Mucosa of descending colon (tissue), 3 donors: ENCODE results near the gene RSPH1. TPM values are rescaled to one million over a fixed set of nuclear protein-coding genes. Genes with fewer than 3 reads are reported as not detected.

ENCODE experiments used
- ATAC-seq: fragments of 200-7000 bp; cut with Tn5 transposase; one replicate; pipeline ENCODE4 v1.9.1; 2020; ENCODE audit warnings: mild to moderate bottlenecking, moderate library complexity
- DNase-seq, 3 donors: peaks; one replicate each; pipeline ENCODE4 v3.0.0-alpha.2; 2020
- H3K36me3 ChIP-seq: fragments of 200-600 bp; one replicate; pipeline ENCODE4 v1.8.0; 2021; ENCODE audit warnings: low read depth, mild to moderate bottlenecking
- H3K4me1 ChIP-seq: fragments of 200-600 bp; one replicate; pipeline ENCODE4 v1.8.0; 2021; ENCODE audit warnings: low read depth, mild to moderate bottlenecking
- H3K4me3 ChIP-seq: fragments of 200-600 bp; one replicate; pipeline ENCODE4 v1.8.0; 2021; ENCODE audit warnings: mild to moderate bottlenecking
- H3K9me3 ChIP-seq: fragments of 200-600 bp; one replicate; pipeline ENCODE4 v1.8.0; 2021; ENCODE audit warnings: mild to moderate bottlenecking
- intact Hi-C, 2 donors: fragments of 100-400 bp; cut with DNase I in 1 of 2; cut with micrococcal nuclease in 1 of 2; formaldehyde crosslinking; loops; one replicate each; pipeline versions ENCODE4 v1.11.0 to v1.11.1; 2022; cut with DNase I, micrococcal nuclease
- total RNA-seq, 3 donors: library from RNA; stranded (reverse); fragmentation: NEBNext Ultra II Directional in 2 of 3; extraction: Animal tissue kit (Norgen Biotek cat#: 25700) in 2 of 3; gene quantifications; one replicate each; pipeline versions ENCODE4 v1.2.1 to v1.2.4, GENCODE V29; 2021 to 2023
- TF ChIP-seq, protein P1 (sequence below): fragments of 200-600 bp; IDR thresholded peaks from one replicate; pipeline ENCODE4 v1.8.0; 2022; ENCODE audit warnings: antibody characterized with exemption, mild to moderate bottlenecking
- donor health status: DM: no; HTN: no; CAD: no; lungs with moderate emphysema.
- donor health status: DM: no; HTN: no; CAD: no.
- donor health status: DM: no; HTN: yes; CAD: no.

Gene RSPH1
- total RNA-seq, 3 donors from 2014 or later: 4.0 to 7.6 (median 4.5) TPM

DNA sequence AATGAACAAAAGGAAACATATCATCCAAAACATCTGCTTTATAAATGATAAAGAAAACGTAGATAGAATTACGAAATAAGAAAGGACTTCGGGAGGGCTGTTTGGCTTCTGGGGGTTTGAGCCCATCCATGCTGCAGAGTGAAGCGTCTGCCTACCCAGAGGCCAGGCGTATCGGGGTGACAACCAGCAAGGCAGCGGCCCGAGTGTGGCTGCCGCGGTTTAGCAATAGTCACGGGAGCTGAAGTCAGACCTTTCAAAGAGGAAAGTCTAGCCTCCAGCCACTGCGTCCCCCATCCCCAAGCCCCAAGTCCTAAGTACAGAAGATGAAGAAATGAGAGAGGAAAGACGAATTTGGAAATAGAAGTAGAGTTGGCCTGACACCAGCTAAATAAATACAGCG, 26.2 kb upstream of the RSPH1 start:
- TF ChIP-seq, protein P1, sequence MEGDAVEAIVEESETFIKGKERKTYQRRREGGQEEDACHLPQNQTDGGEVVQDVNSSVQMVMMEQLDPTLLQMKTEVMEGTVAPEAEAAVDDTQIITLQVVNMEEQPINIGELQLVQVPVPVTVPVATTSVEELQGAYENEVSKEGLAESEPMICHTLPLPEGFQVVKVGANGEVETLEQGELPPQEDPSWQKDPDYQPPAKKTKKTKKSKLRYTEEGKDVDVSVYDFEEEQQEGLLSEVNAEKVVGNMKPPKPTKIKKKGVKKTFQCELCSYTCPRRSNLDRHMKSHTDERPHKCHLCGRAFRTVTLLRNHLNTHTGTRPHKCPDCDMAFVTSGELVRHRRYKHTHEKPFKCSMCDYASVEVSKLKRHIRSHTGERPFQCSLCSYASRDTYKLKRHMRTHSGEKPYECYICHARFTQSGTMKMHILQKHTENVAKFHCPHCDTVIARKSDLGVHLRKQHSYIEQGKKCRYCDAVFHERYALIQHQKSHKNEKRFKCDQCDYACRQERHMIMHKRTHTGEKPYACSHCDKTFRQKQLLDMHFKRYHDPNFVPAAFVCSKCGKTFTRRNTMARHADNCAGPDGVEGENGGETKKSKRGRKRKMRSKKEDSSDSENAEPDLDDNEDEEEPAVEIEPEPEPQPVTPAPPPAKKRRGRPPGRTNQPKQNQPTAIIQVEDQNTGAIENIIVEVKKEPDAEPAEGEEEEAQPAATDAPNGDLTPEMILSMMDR: no peak
- intact Hi-C loops: no loop called here
- Histone ChIP-seq H3K9me3 (no peaks in the 10 kb centered on the region), H3K36me3 (no peaks in the 10 kb centered on the region), H3K4me3 (no peak overlapping the region), H3K4me1 (peaks cover 51% of the 10 kb centered on the region)
- DNase-seq: no peak
- ATAC-seq: no peak

DNA sequence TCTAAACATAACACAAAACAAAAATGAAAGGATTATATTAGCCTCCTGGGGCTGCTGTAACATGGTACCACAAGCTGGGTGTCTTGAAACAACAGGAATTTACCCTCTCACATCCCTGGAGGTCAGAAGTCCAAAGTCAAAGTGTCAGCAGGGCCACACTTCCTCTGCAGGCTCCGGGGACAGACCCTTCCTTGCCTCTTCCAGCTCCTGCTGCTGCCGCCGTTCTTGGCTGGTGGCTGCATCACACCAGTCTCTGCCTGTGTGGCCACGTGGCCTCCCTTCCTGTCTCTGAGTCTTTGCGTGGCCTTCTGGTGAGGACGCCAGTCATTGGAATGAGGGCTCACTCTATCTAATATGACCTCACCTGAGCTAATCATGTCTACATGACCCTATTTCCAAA, 25.8 kb upstream of the RSPH1 start:
- peaks cover 49% of the 10 kb centered on the region for H3K4me1 ChIP-seq
- no peak for ATAC-seq
- H3K4me3 ChIP-seq: no peak overlapping the region
- intact Hi-C loops: no loop called here
- DNase-seq: no peak
- H3K36me3 ChIP-seq: no peaks in the 10 kb centered on the region
- TF ChIP-seq, protein P1: no peak
- H3K9me3 ChIP-seq: no peaks in the 10 kb centered on the region

DNA sequence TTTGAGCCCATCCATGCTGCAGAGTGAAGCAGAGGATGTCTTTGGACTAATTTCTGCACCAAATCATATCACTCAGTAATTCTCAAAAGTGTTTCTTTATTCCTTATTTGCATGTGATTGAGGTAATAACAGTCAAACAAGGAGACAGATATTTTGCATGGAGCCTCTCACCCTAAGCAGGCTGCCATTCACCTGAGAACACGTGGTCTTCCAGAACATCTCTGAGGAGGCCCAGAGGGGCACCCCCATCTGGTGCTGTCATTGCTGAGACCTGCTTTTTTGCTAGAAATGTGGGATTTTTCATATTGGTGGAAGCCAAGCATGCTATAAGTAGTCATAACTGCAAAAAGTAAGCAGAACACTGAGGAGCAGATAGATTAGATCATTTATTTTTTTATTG, 25.4 kb upstream of the RSPH1 start:
- no peak overlapping the region for H3K4me3 ChIP-seq
- DNase-seq (no peak), ATAC-seq (no peak)
- TF ChIP-seq, protein P1: no peak
- intact Hi-C loops: no loop called here
- H3K4me1 ChIP-seq: peaks cover 48% of the 10 kb centered on the region
- H3K9me3 ChIP-seq: no peaks in the 10 kb centered on the region
- H3K36me3 ChIP-seq: no peaks in the 10 kb centered on the region

DNA sequence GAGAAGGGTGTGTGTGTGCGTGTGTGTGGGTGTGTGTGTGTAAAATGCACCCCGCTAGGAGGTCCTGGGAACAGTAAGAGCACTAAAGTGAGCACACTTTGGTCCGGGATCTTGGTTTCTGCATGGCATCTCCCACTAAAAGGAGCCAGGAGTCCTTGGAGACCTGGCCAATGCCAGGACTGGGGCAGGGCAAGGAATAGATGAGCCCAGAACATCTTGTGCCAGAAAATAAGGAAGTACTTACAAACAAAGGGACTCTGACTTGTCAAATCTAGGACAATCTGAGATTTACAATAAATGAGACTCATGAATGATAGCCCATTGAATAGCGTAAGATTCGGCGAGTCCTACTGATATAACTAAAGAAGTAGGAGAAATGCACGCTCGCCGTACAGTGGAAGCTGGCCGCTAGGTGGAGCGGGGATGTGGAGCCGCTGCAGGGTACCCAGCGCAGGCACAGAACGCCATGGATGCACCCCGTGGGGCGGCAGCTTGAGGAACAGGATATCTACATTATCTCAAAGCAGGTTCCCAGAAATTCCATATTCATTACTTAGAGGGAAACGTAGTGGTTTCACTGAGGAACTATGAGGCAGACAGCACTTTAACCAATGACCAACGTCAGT, 24.7 kb upstream of the RSPH1 start:
- peaks cover 46% of the 10 kb centered on the region for H3K4me1 ChIP-seq
- TF ChIP-seq, protein P1: no peak
- H3K36me3 ChIP-seq: no peaks in the 10 kb centered on the region
- H3K9me3 ChIP-seq: no peaks in the 10 kb centered on the region
- H3K4me3 ChIP-seq: no peak overlapping the region
- DNase-seq (no peak), ATAC-seq (no peak)
- intact Hi-C loops: no loop called here

DNA sequence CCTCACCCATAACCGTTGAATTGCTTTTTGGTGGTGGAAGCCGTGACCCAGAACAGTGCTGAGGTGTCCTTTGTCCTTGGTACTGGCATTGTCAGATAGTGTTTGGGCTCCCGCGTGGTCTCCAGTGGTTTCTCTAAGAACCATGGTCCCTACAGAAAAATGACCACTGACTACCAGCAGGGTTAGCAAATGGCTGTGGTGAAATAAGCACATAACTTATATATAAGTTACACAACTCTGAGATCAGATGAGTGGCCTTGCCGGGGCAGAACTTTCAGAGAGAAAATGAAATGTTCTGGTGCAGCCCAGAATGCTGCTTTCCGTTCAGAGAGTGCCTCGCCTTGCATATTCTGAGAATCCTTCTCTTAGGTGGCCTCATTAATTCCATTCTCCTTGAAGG, 22.6 kb upstream of the RSPH1 start:
- TF ChIP-seq, protein P1: no peak
- Histone ChIP-seq H3K4me1 (peaks cover 32% of the 10 kb centered on the region), H3K9me3 (no peaks in the 10 kb centered on the region), H3K4me3 (no peak overlapping the region), H3K36me3 (no peaks in the 10 kb centered on the region)
- intact Hi-C loops: loop anchor here in 1 of 2 donors (10.0 kb wide), 1 partner anchor 54 kb away; no protein-coding TSS in a partner anchor
- DNase-seq (no peak), ATAC-seq (no peak)
